GM19023 (cell line): ENCODE measurements around the gene HSPBAP1.

Source experiments
- ATAC-seq: cut with Tn5 transposase; IDR thresholded peaks from one replicate; pipeline ENCODE4 v1.9.1; 2021; ENCODE audit warnings: mild to moderate bottlenecking, moderate library complexity; ENCODE audit not compliant: unreplicated experiment

Gene HSPBAP1

DNA sequence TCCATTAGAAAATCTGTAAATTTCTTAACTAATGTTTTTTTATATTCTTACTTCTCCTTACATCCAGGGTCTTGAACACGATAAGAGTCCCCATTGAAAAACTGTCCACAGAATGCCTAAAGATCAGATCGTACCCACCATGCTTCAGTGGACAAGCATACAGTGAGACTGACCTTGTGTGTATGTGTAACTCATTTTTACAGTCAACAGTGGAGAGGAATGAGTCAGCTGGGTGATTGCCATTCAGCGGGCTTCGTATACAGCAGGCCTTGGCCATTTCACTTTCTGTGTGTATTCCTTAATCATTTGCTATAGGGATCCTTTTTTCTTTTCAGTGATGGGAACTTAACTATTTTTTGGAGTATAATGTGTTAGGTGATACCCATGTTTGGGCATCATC, 102.4 kb downstream of the HSPBAP1 start:
- peak; percentile 83 for ATAC-seq

DNA sequence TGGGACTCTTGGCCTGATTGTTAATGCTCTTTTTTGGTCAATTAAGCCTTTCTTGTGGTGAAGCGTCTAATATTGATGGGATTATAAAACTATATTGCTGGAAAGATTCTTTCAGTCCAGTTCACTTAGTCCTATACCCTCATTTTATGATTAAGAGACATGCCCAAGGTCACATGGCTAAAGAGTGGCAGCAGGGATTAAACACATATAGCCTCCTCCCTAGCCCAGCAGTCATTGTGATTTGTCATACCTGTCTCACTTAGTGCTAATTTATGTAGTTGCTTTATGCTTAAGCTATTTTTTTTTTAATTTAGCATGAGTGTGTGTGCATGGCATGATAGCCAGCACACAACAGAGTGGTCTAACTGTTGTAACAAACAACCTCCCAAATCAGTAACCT, 103.5 kb downstream of the HSPBAP1 start:
- no peak for ATAC-seq
